Bronchus fibroblast of lung (primary cell): ENCODE data around the gene SPPL2C. TPM values are rescaled to one million over a fixed set of nuclear protein-coding genes. Genes with fewer than 3 reads are reported as not detected.

Experiments used
- total RNA-seq: library from RNA; depleted of rRNA; stranded (reverse); fragments of >200 nt; gene quantifications from 2 replicates; pipeline ENCODE4 v1.2.3, GENCODE V29; 2015

SPPL2C gene, protein sequence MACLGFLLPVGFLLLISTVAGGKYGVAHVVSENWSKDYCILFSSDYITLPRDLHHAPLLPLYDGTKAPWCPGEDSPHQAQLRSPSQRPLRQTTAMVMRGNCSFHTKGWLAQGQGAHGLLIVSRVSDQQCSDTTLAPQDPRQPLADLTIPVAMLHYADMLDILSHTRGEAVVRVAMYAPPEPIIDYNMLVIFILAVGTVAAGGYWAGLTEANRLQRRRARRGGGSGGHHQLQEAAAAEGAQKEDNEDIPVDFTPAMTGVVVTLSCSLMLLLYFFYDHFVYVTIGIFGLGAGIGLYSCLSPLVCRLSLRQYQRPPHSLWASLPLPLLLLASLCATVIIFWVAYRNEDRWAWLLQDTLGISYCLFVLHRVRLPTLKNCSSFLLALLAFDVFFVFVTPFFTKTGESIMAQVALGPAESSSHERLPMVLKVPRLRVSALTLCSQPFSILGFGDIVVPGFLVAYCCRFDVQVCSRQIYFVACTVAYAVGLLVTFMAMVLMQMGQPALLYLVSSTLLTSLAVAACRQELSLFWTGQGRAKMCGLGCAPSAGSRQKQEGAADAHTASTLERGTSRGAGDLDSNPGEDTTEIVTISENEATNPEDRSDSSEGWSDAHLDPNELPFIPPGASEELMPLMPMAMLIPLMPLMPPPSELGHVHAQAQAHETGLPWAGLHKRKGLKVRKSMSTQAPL
- not detected in 2 replicates for total RNA-seq

DNA sequence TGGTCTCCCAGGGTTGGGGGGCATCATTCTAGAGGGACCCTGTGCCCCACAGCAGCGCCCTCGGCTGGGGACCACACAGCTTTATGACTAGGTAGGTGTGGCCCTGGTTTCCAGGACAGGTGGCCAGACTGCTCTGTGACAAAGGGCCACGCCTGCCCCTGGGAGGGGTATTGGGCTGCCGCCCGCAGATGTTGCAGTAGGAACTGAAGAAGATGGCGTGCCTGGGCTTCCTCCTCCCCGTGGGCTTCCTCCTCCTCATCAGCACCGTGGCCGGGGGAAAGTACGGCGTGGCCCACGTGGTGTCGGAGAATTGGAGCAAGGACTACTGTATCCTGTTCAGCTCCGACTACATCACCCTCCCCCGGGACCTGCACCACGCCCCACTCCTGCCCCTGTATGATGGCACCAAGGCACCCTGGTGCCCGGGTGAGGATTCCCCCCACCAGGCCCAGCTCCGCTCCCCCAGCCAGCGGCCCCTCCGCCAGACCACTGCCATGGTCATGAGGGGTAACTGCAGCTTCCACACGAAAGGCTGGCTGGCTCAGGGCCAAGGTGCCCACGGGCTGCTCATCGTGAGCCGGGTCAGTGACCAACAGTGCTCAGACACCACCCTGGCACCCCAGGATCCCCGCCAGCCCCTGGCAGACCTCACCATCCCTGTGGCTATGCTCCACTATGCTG, at the start of gene SPPL2C:
Gene SPPL2C, plus strand, starts transcription at position 187 of the 681 bp plus-strand sequence. Its CDS starts 26 bp downstream, at position 213.

DNA sequence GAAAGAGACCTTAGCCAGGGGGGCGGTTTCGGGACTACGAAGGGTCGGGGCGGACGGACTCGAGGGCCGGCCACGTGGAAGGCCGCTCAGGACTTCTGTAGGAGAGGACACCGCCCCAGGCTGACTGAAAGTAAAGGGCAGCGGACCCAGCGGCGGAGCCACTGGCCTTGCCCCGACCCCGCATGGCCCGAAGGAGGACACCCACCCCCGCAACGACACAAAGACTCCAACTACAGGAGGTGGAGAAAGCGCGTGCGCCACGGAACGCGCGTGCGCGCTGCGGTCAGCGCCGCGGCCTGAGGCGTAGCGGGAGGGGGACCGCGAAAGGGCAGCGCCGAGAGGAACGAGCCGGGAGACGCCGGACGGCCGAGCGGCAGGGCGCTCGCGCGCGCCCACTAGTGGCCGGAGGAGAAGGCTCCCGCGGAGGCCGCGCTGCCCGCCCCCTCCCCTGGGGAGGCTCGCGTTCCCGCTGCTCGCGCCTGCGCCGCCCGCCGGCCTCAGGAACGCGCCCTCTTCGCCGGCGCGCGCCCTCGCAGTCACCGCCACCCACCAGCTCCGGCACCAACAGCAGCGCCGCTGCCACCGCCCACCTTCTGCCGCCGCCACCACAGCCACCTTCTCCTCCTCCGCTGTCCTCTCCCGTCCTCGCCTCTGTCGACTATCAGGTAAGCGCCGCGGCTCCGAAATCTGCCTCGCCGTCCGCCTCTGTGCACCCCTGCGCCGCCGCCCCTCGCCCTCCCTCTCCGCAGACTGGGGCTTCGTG, 49.5 kb downstream of the SPPL2C start, which contains the start of gene MAPT:
Gene MAPT, plus strand, starts transcription at position 533 of the 763 bp plus-strand sequence. CDS start 67,784 bp downstream, outside the sequence.

Other genes with a start within 250 kb of the SPPL2C start
- gene CRHR1, start 60.6 kb upstream of the SPPL2C start, total RNA-seq = not detected in 2 replicates
- gene MAPT, start 49.7 kb downstream of the SPPL2C start, total RNA-seq = under 0.01 and 0.15 TPM in 2 replicates
- gene STH, start 154.4 kb downstream of the SPPL2C start, total RNA-seq = not detected in 2 replicates